OCI-LY3 (cell line): Measurements from ENCODE around the gene IQCE.

Source experiments
- H2AFZ ChIP-seq: fragments of 200-600, 300-600 bp; shearing (Covaris generic); 2 replicates; pipeline ENCODE4 v1.6.0; 2014; ENCODE audit warnings: antibody characterized with exemption, low read depth, low read length
- H3K27ac ChIP-seq: fragments of 200-600, 300-600 bp; sonication (generic); 2 replicates; pipeline ENCODE4 v1.5.1; 2014; ENCODE audit warnings: mild to moderate bottlenecking, low read length, moderate library complexity, mixed read lengths
- H3K27me3 ChIP-seq: fragments of 200-600, 300-600 bp; sonication (generic); 2 replicates; pipeline ENCODE4 v1.6.1; 2014; ENCODE audit warnings: low read depth, low read length, mixed read lengths
- H3K36me3 ChIP-seq: fragments of 200-600, 300-600 bp; sonication (generic); replicated peaks from 2 replicates; pipeline ENCODE3; 2014; ENCODE audit warnings: low read depth, low read length, mixed read lengths
- H3K4me1 ChIP-seq: fragments of 300-600, 200-600 bp; sonication (generic); 2 replicates; pipeline ENCODE4 v1.6.1; 2014; ENCODE audit warnings: low read length, mixed read lengths
- H3K4me2 ChIP-seq: fragments of 200-600, 300-600 bp; sonication (generic); 2 replicates; pipeline ENCODE4 v1.6.1; 2014; ENCODE audit warnings: low read length, mixed read lengths
- H3K4me3 ChIP-seq: fragments of 300-600, 200-600 bp; sonication (generic); 2 replicates; pipeline ENCODE4 v1.5.1; 2014; ENCODE audit warnings: antibody characterized with exemption, mild to moderate bottlenecking, low read length, moderate library complexity
- H3K79me2 ChIP-seq: fragments of 300-600, 200-600 bp; shearing (Covaris generic); 2 replicates; pipeline ENCODE4 v1.6.1; 2014; ENCODE audit warnings: mild to moderate bottlenecking, low read length, mixed read lengths
- H3K9ac ChIP-seq: fragments of 300-600, 200-600 bp; shearing (Covaris generic); 2 replicates; pipeline ENCODE4 v1.6.0; 2014; ENCODE audit warnings: mild to moderate bottlenecking, low read length, moderate library complexity
- H3K9me3 ChIP-seq: fragments of 200-600, 300-600 bp; shearing (Covaris generic); 2 replicates; pipeline ENCODE4 v1.6.1; 2014; ENCODE audit warnings: low read length, mixed read lengths; ENCODE audit not compliant: insufficient read depth
- H4K20me1 ChIP-seq: fragments of 200-600, 300-600 bp; sonication (generic); 2 replicates; pipeline ENCODE4 v1.6.1; 2016; ENCODE audit warnings: low read length, mixed read lengths; ENCODE audit not compliant: insufficient read depth
- CTCF ChIP-seq: fragments of 200-600, 300-600 bp; sonication (generic); IDR thresholded peaks from 2 replicates; pipeline ENCODE4 v1.5.1; 2014; ENCODE audit warnings: antibody characterized with exemption, low read length, low read depth
- EZH2phosphoT487 ChIP-seq: fragments of 200-600 bp; shearing (Covaris generic); IDR thresholded peaks from 2 replicates; pipeline ENCODE4 v1.6.1; 2018; ENCODE audit warnings: antibody characterized with exemption, mixed run types, low read depth

Gene IQCE

GRCh38 chr7:2520131-2520760 is 38.5 kb upstream of the IQCE start:
- Histone ChIP-seq H3K9me3 (no peaks in the 10 kb centered on the region), H2AFZ (no peak overlapping the region), H3K79me2 (peaks cover 56% of the 10 kb centered on the region), H4K20me1 (peaks cover 37% of the 10 kb centered on the region), H3K36me3 (peaks cover 20% of the 10 kb centered on the region), H3K9ac (peak overlapping the region; percentile 78), H3K4me3 (peak overlapping the region; percentile 100), H3K4me2 (peak overlapping the region; percentile 97), H3K27ac (peak overlapping the region; percentile 88), H3K4me1 (peaks cover 49% of the 10 kb centered on the region), H3K27me3 (no peaks in the 10 kb centered on the region)
- TF ChIP-seq EZH2phosphoT487 (no peak), CTCF (no peak)

- Histone ChIP-seq H3K4me3 (peak overlapping the region; percentile 100), H3K4me1 (peaks cover 55% of the 10 kb centered on the region), H3K79me2 (peaks cover 58% of the 10 kb centered on the region), H3K9ac (peak overlapping the region; percentile 78), H2AFZ (no peak overlapping the region), H3K27me3 (no peaks in the 10 kb centered on the region), H3K4me2 (peak overlapping the region; percentile 97), H3K36me3 (peaks cover 26% of the 10 kb centered on the region), H3K27ac (peak overlapping the region; percentile 88), H4K20me1 (peaks cover 43% of the 10 kb centered on the region), H3K9me3 (no peaks in the 10 kb centered on the region)
- TF ChIP-seq EZH2phosphoT487 (no peak), CTCF (no peak)
These were observed 38.0 kb upstream of the IQCE start for GRCh38 chr7:2520761-2521290.

DNA sequence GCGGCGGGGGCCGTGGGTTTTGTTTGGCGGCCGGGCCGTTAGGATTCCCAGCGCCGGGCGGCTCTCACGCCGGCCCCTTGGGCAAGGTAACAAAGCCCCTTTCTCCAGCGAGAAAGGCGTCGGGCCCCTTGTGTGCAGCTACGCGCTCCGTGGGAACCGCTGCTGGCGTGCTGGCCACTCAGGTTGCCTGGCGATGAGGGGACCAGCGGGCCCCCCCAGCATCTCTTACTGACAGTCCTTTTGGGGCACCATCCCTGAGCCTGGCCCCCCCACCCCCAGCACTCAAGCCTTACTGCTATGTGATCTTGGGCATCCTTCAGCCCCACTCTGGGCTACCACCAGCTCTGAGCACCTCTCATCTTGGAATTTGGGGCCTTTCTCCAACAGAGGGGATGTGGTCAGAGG is 37.4 kb upstream of the IQCE start:
- H3K4me2 ChIP-seq = peak overlapping the region; percentile 97
- TF ChIP-seq EZH2phosphoT487 (no peak), CTCF (no peak)
- peaks cover 60% of the 10 kb centered on the region for H3K4me1 ChIP-seq
- H3K36me3 ChIP-seq = peaks cover 26% of the 10 kb centered on the region
- H2AFZ ChIP-seq = no peak overlapping the region
- peaks cover 58% of the 10 kb centered on the region for H3K79me2 ChIP-seq
- no peaks in the 10 kb centered on the region for H3K9me3 ChIP-seq
- H3K9ac ChIP-seq = peak overlapping the region; percentile 78
- H3K4me3 ChIP-seq = peak overlapping the region; percentile 100
- H3K27me3 ChIP-seq = no peaks in the 10 kb centered on the region
- H4K20me1 ChIP-seq = peaks cover 47% of the 10 kb centered on the region
- H3K27ac ChIP-seq = peak overlapping the region; percentile 88

DNA sequence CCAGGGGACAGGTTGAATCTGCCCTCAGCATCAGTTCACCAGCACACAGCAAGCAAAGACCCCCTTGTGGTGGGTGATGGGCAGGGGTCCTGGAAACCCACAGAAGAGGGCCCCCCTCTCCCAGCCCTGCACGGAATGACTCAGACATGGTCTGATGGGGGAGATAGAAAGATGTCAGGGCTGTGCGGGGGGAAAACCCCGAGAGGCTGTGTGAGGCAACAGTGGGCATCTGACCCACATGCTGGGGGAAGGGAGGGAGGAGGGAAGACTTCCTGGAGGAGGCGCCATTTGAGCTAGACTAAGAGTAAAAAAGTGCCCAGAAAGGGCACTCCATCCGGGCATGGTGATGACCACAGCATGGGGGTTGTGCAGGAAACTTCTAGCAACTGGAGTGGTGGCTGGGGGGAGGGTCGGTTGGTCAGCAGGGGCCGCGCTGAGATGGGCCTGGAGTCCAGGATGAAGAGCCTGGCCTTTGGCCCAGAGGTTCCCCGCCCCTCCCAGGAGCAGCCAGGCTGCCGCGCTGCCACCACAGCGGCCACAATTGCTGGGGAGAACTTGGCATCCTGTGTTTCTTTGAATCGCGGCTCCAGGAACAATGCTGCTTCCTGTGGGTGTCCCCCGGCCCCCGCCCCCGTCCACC is 36.7 kb upstream of the IQCE start:
- TF ChIP-seq CTCF = no peak
- TF ChIP-seq EZH2phosphoT487 = no peak
- Histone ChIP-seq H2AFZ (no peak overlapping the region), H3K4me2 (peak overlapping the region; percentile 97), H3K27ac (peak overlapping the region; percentile 88), H3K9ac (peak overlapping the region; percentile 78), H3K4me1 (peaks cover 67% of the 10 kb centered on the region), H4K20me1 (peaks cover 52% of the 10 kb centered on the region), H3K4me3 (peak overlapping the region; percentile 100), H3K36me3 (peaks cover 32% of the 10 kb centered on the region), H3K79me2 (peaks cover 58% of the 10 kb centered on the region), H3K27me3 (no peaks in the 10 kb centered on the region), H3K9me3 (no peaks in the 10 kb centered on the region)
